MM.1S (cell line): Measurements from ENCODE around the gene DIS3L2.

Experiments used
- CTCF ChIP-seq: fragments of 300-600 bp; sonication (generic); IDR thresholded peaks from 2 replicates; pipeline ENCODE4 v1.5.1; 2016; ENCODE audit warnings: antibody characterized with exemption, low read length, mixed read lengths
- EZH2 ChIP-seq: fragments of 300-600 bp; sonication (generic); optimal IDR thresholded peaks from 2 replicates; pipeline ENCODE3; 2017; ENCODE audit warnings: low read depth, mild to moderate bottlenecking, antibody characterized with exemption, low read length, mixed read lengths

GRCh38 chr2:232043966-232044365, 82.5 kb downstream of the DIS3L2 start:
- TF ChIP-seq CTCF (no peak), EZH2 (no peak)
